AG09309 (cell line): ENCODE results near the gene FGF5.

Source experiments
- DNase-seq: peaks from one replicate; pipeline ENCODE4 v3.0.0-alpha.2; 2010; ENCODE audit warnings: low read depth
- H3K4me3 ChIP-seq: 2 replicates; pipeline ENCODE4 v1.5.1; 2011; ENCODE audit warnings: mild to moderate bottlenecking, low read depth, low read length, moderate library complexity; ENCODE audit not compliant: control insufficient read depth
- CTCF ChIP-seq: IDR thresholded peaks from 2 replicates; pipeline ENCODE4 v1.5.1; 2011; ENCODE audit warnings: mild to moderate bottlenecking, low read depth, low read length, inconsistent platforms; ENCODE audit not compliant: insufficient read depth, control insufficient read depth; ENCODE audit errors: missing control alignments

The FGF5 gene

GRCh38 chr4:80252427-80252826, 14.0 kb upstream of the FGF5 start:
- DNase-seq, result no peak
- no peak for TF ChIP-seq CTCF
- no peak overlapping the region for H3K4me3 ChIP-seq

- no peak overlapping the region for H3K4me3 ChIP-seq
- no peak for TF ChIP-seq CTCF
- DNase-seq, result no peak
These were observed 13.5 kb upstream of the FGF5 start for GRCh38 chr4:80252953-80253352.

- TF ChIP-seq CTCF, result no peak
- no peak overlapping the region for H3K4me3 ChIP-seq
- no peak for DNase-seq
These were observed 13.0 kb upstream of the FGF5 start for GRCh38 chr4:80253510-80253909.

- H3K4me3 ChIP-seq, result no peak overlapping the region
- no peak for DNase-seq
- TF ChIP-seq CTCF, result no peak
These were observed 12.3 kb upstream of the FGF5 start for GRCh38 chr4:80254114-80254513.

GRCh38 chr4:80255329-80256095, 11.0 kb upstream of the FGF5 start:
- TF ChIP-seq CTCF, result no peak

GRCh38 chr4:80257851-80258250, 8.6 kb upstream of the FGF5 start:
- no peak for TF ChIP-seq CTCF
- DNase-seq, result no peak
- H3K4me3 ChIP-seq, result no peak overlapping the region

More at GRCh38 chr4:80255329-80256095, 11.0 kb upstream of the FGF5 start:
- peak overlapping the region; percentile 3 for H3K4me3 ChIP-seq
- DNase-seq, result peak; percentile 52

- no peak for TF ChIP-seq CTCF
- no peak overlapping the region for H3K4me3 ChIP-seq
- DNase-seq, result no peak
These were observed 7.5 kb upstream of the FGF5 start for GRCh38 chr4:80259012-80259411.
